ENCODE measurements around the gene MAL. TPM values are rescaled to one million over a fixed set of nuclear protein-coding genes. Genes with fewer than 3 reads are reported as not detected.

Gene MAL
- total and polyA plus RNA-seq, 2 of the 8 experiments (the other 6 are each of a cell fraction or from before 2014, with no cell fraction given): not detected

- no peak overlapping the region for H3K56ac ChIP-seq (replicated peaks; ENCODE audit: insufficient read length, low read depth, low read length)
- peaks cover 0 to 2% of the 10 kb centered on the region in 2 experiments for H4K20me1 ChIP-seq (replicated peaks in 1 of 2; ENCODE audit: control insufficient read depth in 1 of 2, insufficient read depth in 2 of 2, low read length in 2 of 2)
- POLR2A ChIA-PET (ENCODE audit: partially characterized antibody): no interaction called here
- H3K4me2 ChIP-seq (ENCODE audit: insufficient read depth in 1 of 2, low read depth in 2 of 2, low read length in 2 of 2): no peak overlapping the region
- H2BK15ac ChIP-seq (ENCODE audit: low read length): no peak overlapping the region
- no peak overlapping the region for H3K23ac ChIP-seq (ENCODE audit: insufficient read length)
- H4K8ac ChIP-seq (ENCODE audit: extremely low read depth, insufficient read depth, low read length): no peak overlapping the region
- H2BK20ac ChIP-seq (ENCODE audit: low read length): no peak overlapping the region
- H2AFZ ChIP-seq (ENCODE audit: low read length): no peak overlapping the region
- no peak overlapping the region for H2AK5ac ChIP-seq (ENCODE audit: low read depth, low read length)
- WGBS, 2 experiments (ENCODE audit: extremely low coverage in 1 of 2, insufficient coverage in 1 of 2, insufficient read length in 1 of 2, insufficient replicate concordance in 2 of 2, low coverage in 1 of 2, low lambda C conversion rate in 2 of 2, missing lambda C conversion rate in 1 of 2): 76% methylated on average over 7 of the region's 7 CpGs; no CpG with 5 or more reads in 1 of the 2 experiments
- no peak overlapping the region for H2BK120ac ChIP-seq (replicated peaks; ENCODE audit: low read depth, low read length)
- H3K27ac ChIP-seq (ENCODE audit: low read depth, low read length): no peak overlapping the region
- no peak overlapping the region for H3K4ac ChIP-seq (replicated peaks; ENCODE audit: insufficient read length, low read depth, low read length)
- TF ChIP-seq SIN3A (conservative IDR thresholded peaks at IDR 0.05 in 1 of 2, IDR thresholded peaks at IDR 0.05 in 1 of 2; ENCODE audit: low read depth in 1 of 2, low read length in 2 of 2) (no peak), TCF12 (IDR thresholded peaks at IDR 0.05; ENCODE audit: low read depth, low read length) (no peak), ATF2 (IDR thresholded peaks at IDR 0.05; ENCODE audit: low read length) (no peak), BRCA1 (IDR thresholded peaks at IDR 0.05; ENCODE audit: low read depth, low read length) (no peak), TBP (IDR thresholded peaks at IDR 0.05; ENCODE audit: low read depth, low read length) (no peak), KDM5A (IDR thresholded peaks at IDR 0.05; ENCODE audit: low read length) (no peak), YY1 (IDR thresholded peaks at IDR 0.05; ENCODE audit: low read depth, low read length) (no peak), PHF8 (conservative IDR thresholded peaks at IDR 0.05; ENCODE audit: low read depth, low read length) (no peak), RFX5 (IDR thresholded peaks at IDR 0.05; ENCODE audit: borderline replicate concordance, low read depth, low read length) (no peak)
- no peak overlapping the region for H3K18ac ChIP-seq (ENCODE audit: extremely low read depth, low read length)
- no peaks in the 10 kb centered on the region for H3K79me2 ChIP-seq (ENCODE audit: control insufficient read depth in 1 of 2, insufficient read depth in 2 of 2, low read length in 2 of 2)
- no peak overlapping the region for H3K4me3 ChIP-seq (ENCODE audit: extremely low read depth in 1 of 4, insufficient read depth in 2 of 4, low read depth in 3 of 4, low read length in 4 of 4)
- DNase-seq (ENCODE audit: low read depth in 1 of 2, low spot score in 2 of 2) (no peak), FAIRE-seq (no peak)
- H3K14ac ChIP-seq (ENCODE audit: insufficient read length): no peak overlapping the region
- H4K91ac ChIP-seq (replicated peaks; ENCODE audit: insufficient read length, low read length): no peak overlapping the region
- no peaks in the 10 kb centered on the region for H3K36me3 ChIP-seq (ENCODE audit: control insufficient read depth in 2 of 4, insufficient read depth in 4 of 4, low read length in 3 of 4)
- H3K9me3 ChIP-seq (ENCODE audit: insufficient read depth in 2 of 2, low read depth in 1 of 2, low read length in 1 of 2): peaks cover 84 to 95% of the 10 kb centered on the region in 2 experiments
- H3K27me3 ChIP-seq (replicated peaks in 1 of 4; ENCODE audit: control insufficient read depth in 3 of 4, extremely low read depth in 1 of 4, insufficient read depth in 3 of 4, low read length in 3 of 4): peaks cover 0 to 2% (median 0%) of the 10 kb centered on the region in 4 experiments; a peak in 1 of 7 replicates
- H2BK5ac ChIP-seq (ENCODE audit: low read depth, low read length): no peak overlapping the region
- H4K5ac ChIP-seq (ENCODE audit: insufficient read length, low read depth, low read length): no peak overlapping the region
- 0 out of 2 replicates have a peak, but pooled peaks cover 3% of the 10 kb centered on the region for H3K79me1 ChIP-seq (ENCODE audit: low read depth, low read length)
- no peak overlapping the region for H2BK12ac ChIP-seq (ENCODE audit: low read depth, low read length)
- H3K23me2 ChIP-seq (ENCODE audit: low read depth, low read length): peaks cover 5% of the 10 kb centered on the region; the same call in 1 of the 2 replicates
- CTCF ChIA-PET (ENCODE audit: partially characterized antibody): no interaction called here
- H3K4me1 ChIP-seq (replicated peaks in 1 of 4; ENCODE audit: control insufficient read depth in 3 of 4, insufficient read depth in 4 of 4, low read length in 3 of 4): no peaks in the 10 kb centered on the region; a peak in 1 of 7 replicates
- no peak overlapping the region for H3K9ac ChIP-seq (replicated peaks in 1 of 4; ENCODE audit: extremely low read depth in 1 of 4, low read depth in 3 of 4, low read length in 3 of 4)
Measured at GRCh38 chr2:94999431-94999883, 26.1 kb upstream of the MAL start.

Measured in H1 (cell line).